Mesendoderm (in vitro differentiated cells): ENCODE results near the gene SDK1.

ENCODE experiments used
- DNase-seq: peaks from one replicate; pipeline ENCODE4 v3.0.0; 2013
- H2AK5ac ChIP-seq: 2 replicates; pipeline ENCODE4 v1.6.1; 2013; ENCODE audit warnings: low read length, inconsistent platforms
- H2BK120ac ChIP-seq: 2 replicates; pipeline ENCODE4 v1.6.1; 2013; ENCODE audit warnings: low read depth, mild to moderate bottlenecking, low read length, moderate library complexity, mixed read lengths
- H2BK15ac ChIP-seq: replicated peaks from 2 replicates; pipeline ENCODE4 v1.6.1; 2013; ENCODE audit warnings: low read depth, mild to moderate bottlenecking, moderate library complexity
- H2BK5ac ChIP-seq: 2 replicates; pipeline ENCODE4 v1.6.1; 2013; ENCODE audit warnings: low read length, inconsistent platforms
- H3K18ac ChIP-seq: 2 replicates; pipeline ENCODE4 v1.6.1; 2013; ENCODE audit warnings: mild to moderate bottlenecking, low read length, mixed read lengths
- H3K23ac ChIP-seq: one replicate; pipeline ENCODE4 v1.6.1; 2013; ENCODE audit warnings: low read length
- H3K27ac ChIP-seq: 2 replicates; pipeline ENCODE4 v1.5.1; 2013; ENCODE audit warnings: low read depth, mild to moderate bottlenecking, inconsistent platforms, low read length, moderate library complexity
- H3K27me3 ChIP-seq: 2 replicates; pipeline ENCODE4 v1.6.1; 2013; ENCODE audit warnings: low read length, control low read depth, mild to moderate bottlenecking, inconsistent platforms; ENCODE audit not compliant: insufficient read depth, poor library complexity
- H3K36me3 ChIP-seq: 2 replicates; pipeline ENCODE4 v1.6.1; 2013; ENCODE audit warnings: low read length, inconsistent platforms; ENCODE audit not compliant: control insufficient read depth, insufficient read depth
- H3K4ac ChIP-seq: one replicate; pipeline ENCODE4 v1.6.1; 2013; ENCODE audit warnings: low read depth, mild to moderate bottlenecking, low read length, moderate library complexity
- H3K4me1 ChIP-seq: 2 replicates; pipeline ENCODE4 v1.6.1; 2013; ENCODE audit warnings: low read depth, low read length, inconsistent platforms; ENCODE audit not compliant: control insufficient read depth
- H3K4me2 ChIP-seq: 2 replicates; pipeline ENCODE4 v1.6.1; 2013; ENCODE audit warnings: low read length
- H3K4me3 ChIP-seq: 2 replicates; pipeline ENCODE4 v1.5.1; 2013; ENCODE audit warnings: mild to moderate bottlenecking, low read length
- H3K56ac ChIP-seq: one replicate; pipeline ENCODE4 v1.6.1; 2013; ENCODE audit warnings: low read length
- H3K79me1 ChIP-seq: 2 replicates; pipeline ENCODE4 v1.6.1; 2013; ENCODE audit warnings: low read length, inconsistent platforms
- H3K79me2 ChIP-seq: 2 replicates; pipeline ENCODE4 v1.6.1; 2013; ENCODE audit warnings: mild to moderate bottlenecking, low read length; ENCODE audit not compliant: control insufficient read depth, insufficient read depth
- H3K9ac ChIP-seq: 2 replicates; pipeline ENCODE4 v1.6.1; 2013; ENCODE audit warnings: low read length, inconsistent platforms
- H4K5ac ChIP-seq: one replicate; pipeline ENCODE4 v1.6.1; 2013; ENCODE audit warnings: low read length
- H4K8ac ChIP-seq: one replicate; pipeline ENCODE4 v1.6.1; 2013; ENCODE audit warnings: low read depth, mild to moderate bottlenecking, control low read depth, low read length, moderate library complexity
- WGBS: extraction: QIAGEN DNeasy Blood & Tissue Kit; methylation state at CpG from one replicate; pipeline ENCODE4 v1.1.7; 2013; ENCODE audit warnings: low lambda C conversion rate, missing lambda C conversion rate; ENCODE audit not compliant: insufficient coverage; ENCODE audit errors: extremely low coverage; 5-methylcytosine and 5-hydroxymethylcytosine counted together

Gene SDK1

GRCh38 chr7:4133491-4134044 is 832.5 kb downstream of the SDK1 start:
- no peak overlapping the region for H3K4me2 ChIP-seq
- no peak overlapping the region for H3K18ac ChIP-seq
- no peaks in the 10 kb centered on the region for H3K27me3 ChIP-seq
- H2AK5ac ChIP-seq, result no peak overlapping the region
- H3K4ac ChIP-seq, result no peak overlapping the region
- no peak overlapping the region for H3K56ac ChIP-seq
- H3K4me1 ChIP-seq, result no peaks in the 10 kb centered on the region
- no peaks in the 10 kb centered on the region for H3K79me1 ChIP-seq
- no peak overlapping the region for H3K23ac ChIP-seq
- no peak for DNase-seq
- H2BK120ac ChIP-seq, result no peak overlapping the region
- H4K8ac ChIP-seq, result no peak overlapping the region
- no peak overlapping the region for H3K4me3 ChIP-seq
- H3K79me2 ChIP-seq, result no peaks in the 10 kb centered on the region
- no peak overlapping the region for H4K5ac ChIP-seq
- H3K27ac ChIP-seq, result no peak overlapping the region
- WGBS, result no CpG with 5 or more reads among the region's 8 CpGs
- H2BK5ac ChIP-seq, result no peak overlapping the region
- H3K9ac ChIP-seq, result no peak overlapping the region
- H2BK15ac ChIP-seq, result no peak overlapping the region
- H3K36me3 ChIP-seq, result no peaks in the 10 kb centered on the region

- Histone ChIP-seq H3K23ac (no peak overlapping the region), H2BK5ac (no peak overlapping the region), H2BK15ac (no peak overlapping the region), H3K4ac (no peak overlapping the region), H3K4me2 (no peak overlapping the region), H3K79me2 (no peaks in the 10 kb centered on the region), H2AK5ac (no peak overlapping the region), H3K36me3 (no peaks in the 10 kb centered on the region), H3K79me1 (no peaks in the 10 kb centered on the region), H4K5ac (no peak overlapping the region), H3K56ac (no peak overlapping the region), H2BK120ac (no peak overlapping the region), H3K9ac (no peak overlapping the region), H3K4me1 (no peaks in the 10 kb centered on the region), H3K27ac (no peak overlapping the region), H3K27me3 (no peaks in the 10 kb centered on the region), H4K8ac (no peak overlapping the region), H3K4me3 (no peak overlapping the region), H3K18ac (no peak overlapping the region)
- WGBS, result no CpG with 5 or more reads among the region's 7 CpGs
- DNase-seq, result no peak
Measured at GRCh38 chr7:4134204-4134603, 833.2 kb downstream of the SDK1 start.

- no peak overlapping the region for H3K23ac ChIP-seq
- H3K36me3 ChIP-seq, result no peaks in the 10 kb centered on the region
- no CpG with 5 or more reads among the region's 20 CpGs for WGBS
- H2BK15ac ChIP-seq, result no peak overlapping the region
- H3K4me2 ChIP-seq, result no peak overlapping the region
- no peak overlapping the region for H3K27ac ChIP-seq
- H3K4ac ChIP-seq, result no peak overlapping the region
- no peak overlapping the region for H3K9ac ChIP-seq
- no peak overlapping the region for H4K5ac ChIP-seq
- no peak overlapping the region for H2AK5ac ChIP-seq
- H3K56ac ChIP-seq, result no peak overlapping the region
- H3K4me3 ChIP-seq, result no peak overlapping the region
- H3K79me2 ChIP-seq, result no peaks in the 10 kb centered on the region
- no peaks in the 10 kb centered on the region for H3K4me1 ChIP-seq
- DNase-seq, result no peak
- no peak overlapping the region for H4K8ac ChIP-seq
- no peak overlapping the region for H2BK120ac ChIP-seq
- H3K18ac ChIP-seq, result no peak overlapping the region
- no peak overlapping the region for H2BK5ac ChIP-seq
- no peaks in the 10 kb centered on the region for H3K79me1 ChIP-seq
- H3K27me3 ChIP-seq, result no peaks in the 10 kb centered on the region
Measured at GRCh38 chr7:4134631-4135030, 833.6 kb downstream of the SDK1 start.

- H3K79me2 ChIP-seq, result no peaks in the 10 kb centered on the region
- no peak overlapping the region for H2BK15ac ChIP-seq
- no peak overlapping the region for H3K4me3 ChIP-seq
- H2AK5ac ChIP-seq, result no peak overlapping the region
- no peak overlapping the region for H3K4ac ChIP-seq
- no CpG with 5 or more reads among the region's 12 CpGs for WGBS
- no peak overlapping the region for H3K18ac ChIP-seq
- no peak overlapping the region for H2BK120ac ChIP-seq
- no peaks in the 10 kb centered on the region for H3K79me1 ChIP-seq
- no peak overlapping the region for H3K4me2 ChIP-seq
- H3K27ac ChIP-seq, result no peak overlapping the region
- H4K5ac ChIP-seq, result no peak overlapping the region
- no peak overlapping the region for H4K8ac ChIP-seq
- no peak overlapping the region for H3K9ac ChIP-seq
- H3K56ac ChIP-seq, result no peak overlapping the region
- H3K4me1 ChIP-seq, result no peaks in the 10 kb centered on the region
- H3K36me3 ChIP-seq, result no peaks in the 10 kb centered on the region
- H3K23ac ChIP-seq, result no peak overlapping the region
- H2BK5ac ChIP-seq, result no peak overlapping the region
- DNase-seq, result no peak
- no peaks in the 10 kb centered on the region for H3K27me3 ChIP-seq
Measured at GRCh38 chr7:4135301-4135700, 834.2 kb downstream of the SDK1 start.

GRCh38 chr7:4136036-4136435 is 835.0 kb downstream of the SDK1 start:
- H2AK5ac ChIP-seq, result no peak overlapping the region
- no peak overlapping the region for H2BK5ac ChIP-seq
- H3K4ac ChIP-seq, result no peak overlapping the region
- H2BK15ac ChIP-seq, result no peak overlapping the region
- peak; percentile 64 for DNase-seq
- H3K4me1 ChIP-seq, result no peaks in the 10 kb centered on the region
- no peak overlapping the region for H3K4me2 ChIP-seq
- H2BK120ac ChIP-seq, result no peak overlapping the region
- no peaks in the 10 kb centered on the region for H3K79me1 ChIP-seq
- H3K79me2 ChIP-seq, result no peaks in the 10 kb centered on the region
- H3K56ac ChIP-seq, result peak overlapping the region; percentile 31
- no peak overlapping the region for H3K9ac ChIP-seq
- H3K4me3 ChIP-seq, result no peak overlapping the region
- H3K23ac ChIP-seq, result no peak overlapping the region
- H3K27me3 ChIP-seq, result no peaks in the 10 kb centered on the region
- WGBS, result no CpG with 5 or more reads among the region's 11 CpGs
- no peak overlapping the region for H4K8ac ChIP-seq
- H3K27ac ChIP-seq, result no peak overlapping the region
- no peaks in the 10 kb centered on the region for H3K36me3 ChIP-seq
- no peak overlapping the region for H4K5ac ChIP-seq
- no peak overlapping the region for H3K18ac ChIP-seq

GRCh38 chr7:4136501-4137110 is 835.6 kb downstream of the SDK1 start:
- H3K79me1 ChIP-seq, result no peaks in the 10 kb centered on the region
- no peaks in the 10 kb centered on the region for H3K79me2 ChIP-seq
- no peaks in the 10 kb centered on the region for H3K4me1 ChIP-seq
- no peak overlapping the region for H3K23ac ChIP-seq
- H3K27ac ChIP-seq, result no peak overlapping the region
- H3K4me2 ChIP-seq, result no peak overlapping the region
- no peak overlapping the region for H3K4me3 ChIP-seq
- no peaks in the 10 kb centered on the region for H3K36me3 ChIP-seq
- no peak overlapping the region for H3K56ac ChIP-seq
- H3K4ac ChIP-seq, result no peak overlapping the region
- no peak overlapping the region for H4K5ac ChIP-seq
- no peak overlapping the region for H2BK15ac ChIP-seq
- H2AK5ac ChIP-seq, result no peak overlapping the region
- H2BK5ac ChIP-seq, result no peak overlapping the region
- no peak overlapping the region for H3K18ac ChIP-seq
- no peak overlapping the region for H2BK120ac ChIP-seq
- no peak overlapping the region for H4K8ac ChIP-seq
- no peaks in the 10 kb centered on the region for H3K27me3 ChIP-seq
- H3K9ac ChIP-seq, result no peak overlapping the region
- peak; percentile 56 for DNase-seq
- WGBS, result no CpG with 5 or more reads among the region's 23 CpGs
